Esophagus (tissue), 2 donors: ENCODE results near the gene PTPRE. TPM values are rescaled to one million over a fixed set of nuclear protein-coding genes. Genes with fewer than 3 reads are reported as not detected.

Experiments used
- H3K27ac ChIP-seq, 2 donors: one replicate each; pipeline ENCODE4 v1.5.1; 2013; ENCODE audit warnings: low read depth in 2 of 2, mild to moderate bottlenecking in 2 of 2, inconsistent platforms in 1 of 2, low read length in 1 of 2, moderate library complexity in 1 of 2
- H3K27me3 ChIP-seq, 2 donors: one replicate each; pipeline ENCODE4 v1.6.1; 2013; ENCODE audit warnings: low read length in 2 of 2, control low read depth in 1 of 2, mild to moderate bottlenecking in 1 of 2; ENCODE audit not compliant: insufficient read depth in 2 of 2, control insufficient read depth in 1 of 2
- H3K36me3 ChIP-seq, 2 donors: one replicate each; pipeline ENCODE4 v1.6.1; 2013; ENCODE audit warnings: low read length in 1 of 2; ENCODE audit not compliant: control insufficient read depth in 2 of 2, insufficient read depth in 2 of 2
- H3K4me1 ChIP-seq, 2 donors: one replicate each; pipeline ENCODE4 v1.6.1; 2013; ENCODE audit warnings: low read length in 1 of 2; ENCODE audit not compliant: control insufficient read depth in 2 of 2, insufficient read depth in 2 of 2
- H3K4me3 ChIP-seq, 2 donors: one replicate each; pipeline ENCODE4 v1.5.1; 2013; ENCODE audit warnings: low read length in 2 of 2, mild to moderate bottlenecking in 2 of 2, low read depth in 1 of 2, moderate library complexity in 1 of 2
- H3K9me3 ChIP-seq, 2 donors: one replicate each; pipeline ENCODE4 v1.6.1; 2013; ENCODE audit warnings: mild to moderate bottlenecking in 2 of 2, low read depth in 1 of 2, low read length in 1 of 2, moderate library complexity in 1 of 2; ENCODE audit not compliant: control insufficient read depth in 2 of 2, insufficient read depth in 1 of 2
- WGBS, 2 donors: extraction: QIAGEN DNeasy Blood & Tissue Kit; methylation state at CpG; one replicate each; pipeline ENCODE4 v1.1.7; 2013; 5-methylcytosine and 5-hydroxymethylcytosine counted together
- polyA plus RNA-seq, 2 donors: library from polyadenylated mRNA; stranded (reverse); fragments of 200-250 nt; gene quantifications; one replicate each; pipeline ENCODE4 v1.2.3, GENCODE V29; 2013
- donor health status: healthy with polysubstance abuse.
- donor health status: Bipolar disorder and iron deficiency.

Gene PTPRE
- polyA plus RNA-seq, 2 donors: 3.8 to 5.5 TPM

- Histone ChIP-seq H3K27me3 (no peaks in the 10 kb centered on the region), H3K27ac (no peak overlapping the region), H3K36me3 (no peaks in the 10 kb centered on the region), H3K4me1 (peaks cover 0 to 4% of the 10 kb centered on the region in 2 donors), H3K4me3 (no peak overlapping the region), H3K9me3 (no peaks in the 10 kb centered on the region)
- WGBS, 2 donors: 87 to 89% methylated on average over 6 of the region's 6 CpGs
Measured at GRCh38 chr10:127945948-127946711, 39.2 kb downstream of the PTPRE start.

DNA sequence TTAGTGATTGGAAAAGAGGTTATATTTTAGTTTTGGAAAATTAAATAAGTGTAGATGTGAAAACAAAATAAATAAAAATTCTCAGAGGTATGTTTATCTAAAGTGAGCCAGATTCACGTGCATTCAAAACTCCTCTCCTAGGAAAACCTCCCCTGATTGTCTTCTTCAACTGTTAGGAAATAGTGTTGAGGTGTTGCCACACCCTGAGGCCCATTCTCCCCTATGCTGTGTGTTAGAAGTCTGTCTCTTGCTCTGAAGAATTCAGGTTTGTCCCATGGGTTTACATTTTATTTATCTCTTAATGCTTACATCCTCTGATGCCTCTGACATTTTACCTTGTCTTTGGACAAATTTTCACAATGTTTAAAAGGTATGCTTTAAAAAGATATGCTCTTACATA is 40.3 kb downstream of the PTPRE start:
- Histone ChIP-seq H3K36me3 (no peaks in the 10 kb centered on the region), H3K9me3 (no peaks in the 10 kb centered on the region), H3K27me3 (no peaks in the 10 kb centered on the region), H3K4me1 (peaks cover 0 to 4% of the 10 kb centered on the region in 2 donors), H3K27ac (no peak overlapping the region), H3K4me3 (no peak overlapping the region)
- WGBS, 2 donors: 46 to 55% methylated on average over 1 of the region's 1 CpG

DNA sequence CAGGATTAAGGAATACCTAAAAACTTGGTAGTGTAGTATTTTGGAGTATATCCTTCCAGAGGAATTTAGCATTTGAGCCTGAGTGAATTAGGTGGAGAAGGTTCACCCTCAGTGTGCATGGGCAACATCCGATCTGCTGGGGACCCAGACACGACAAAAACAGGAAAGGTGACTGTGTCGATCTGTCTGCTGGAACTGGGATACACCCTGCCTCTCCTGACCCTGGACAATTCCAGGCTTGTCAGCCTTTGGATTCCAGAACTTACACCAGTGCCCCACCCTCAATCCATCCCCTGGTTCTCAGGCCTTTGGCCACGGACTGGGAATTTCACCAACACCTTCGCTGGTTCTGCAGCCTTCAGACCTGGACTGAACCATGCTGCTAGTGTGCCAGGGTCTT is 41.9 kb downstream of the PTPRE start:
- Histone ChIP-seq H3K36me3 (no peaks in the 10 kb centered on the region), H3K4me1 (peaks cover 0 to 4% of the 10 kb centered on the region in 2 donors), H3K4me3 (no peak overlapping the region), H3K27me3 (no peaks in the 10 kb centered on the region), H3K9me3 (no peaks in the 10 kb centered on the region), H3K27ac (no peak overlapping the region)
- 57 to 70% methylated on average over 5 of the region's 5 CpGs for WGBS, 2 donors

DNA sequence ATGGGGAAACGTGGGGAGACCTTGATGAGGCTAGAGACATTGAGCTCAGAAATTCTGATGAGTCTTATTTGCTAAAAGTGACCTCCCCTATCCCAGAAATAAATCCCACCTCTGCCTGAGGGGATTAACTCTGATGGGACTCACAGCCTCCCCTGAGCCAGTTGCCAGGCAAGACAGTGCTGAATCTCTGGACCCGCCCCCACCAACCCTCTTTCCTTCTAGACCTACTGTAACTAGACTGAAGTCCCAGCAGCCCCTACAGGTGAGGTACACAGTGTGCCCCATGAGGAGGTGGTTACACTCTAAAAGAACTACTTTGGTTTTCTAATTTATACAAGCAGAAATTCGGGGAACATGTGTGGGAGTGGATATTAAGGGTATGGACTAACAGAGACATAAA is 42.9 kb downstream of the PTPRE start:
- H3K4me1 ChIP-seq: peaks cover 0 to 4% of the 10 kb centered on the region in 2 donors
- no peaks in the 10 kb centered on the region for H3K27me3 ChIP-seq
- H3K4me3 ChIP-seq: no peak overlapping the region
- H3K36me3 ChIP-seq: no peaks in the 10 kb centered on the region
- H3K27ac ChIP-seq: no peak overlapping the region
- WGBS, 2 donors: 87 to 89% methylated on average over 3 of the region's 3 CpGs
- no peaks in the 10 kb centered on the region for H3K9me3 ChIP-seq

DNA sequence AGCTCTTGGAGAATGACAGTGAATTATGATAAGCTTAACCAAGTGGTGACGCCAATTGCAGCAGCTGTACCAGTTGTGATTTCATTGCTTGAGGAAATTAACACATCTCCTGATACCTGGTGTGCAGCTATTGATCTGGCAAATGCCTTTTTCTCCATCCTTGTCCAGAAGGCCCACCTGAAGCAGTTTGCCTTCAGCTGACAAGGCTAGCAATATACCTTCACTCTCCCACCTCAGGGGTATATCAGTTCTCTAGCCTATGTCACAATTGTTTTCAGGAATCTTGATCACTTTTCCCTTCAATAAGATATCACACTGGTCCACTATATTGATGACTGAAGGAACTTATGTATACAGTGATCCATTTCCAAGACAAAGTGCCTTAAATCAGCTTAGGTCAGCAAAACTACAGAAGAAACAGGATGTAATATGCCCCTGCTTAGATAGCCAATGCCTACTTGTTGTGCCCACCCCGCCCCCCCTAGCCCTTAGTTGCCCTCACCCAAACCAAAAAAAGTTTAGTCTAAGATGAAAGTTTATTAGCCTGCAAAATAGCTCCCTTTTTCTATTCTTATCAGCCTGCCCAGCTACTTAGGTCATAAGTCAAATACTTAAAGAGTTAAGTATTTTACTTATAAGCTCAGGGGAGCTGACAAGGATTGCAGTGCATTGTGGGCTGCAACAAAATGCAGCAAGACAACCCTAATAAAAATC is 45.1 kb downstream of the PTPRE start:
- no peaks in the 10 kb centered on the region for H3K36me3 ChIP-seq
- H3K4me3 ChIP-seq: no peak overlapping the region
- H3K4me1 ChIP-seq: no peaks in the 10 kb centered on the region
- no peak overlapping the region for H3K27ac ChIP-seq
- H3K27me3 ChIP-seq: no peaks in the 10 kb centered on the region
- no peaks in the 10 kb centered on the region for H3K9me3 ChIP-seq
- 72 to 76% methylated on average over 2 of the region's 2 CpGs for WGBS, 2 donors

GRCh38 chr10:127952575-127952869 is 45.6 kb downstream of the PTPRE start:
- Histone ChIP-seq H3K9me3 (no peaks in the 10 kb centered on the region), H3K27ac (no peak overlapping the region), H3K4me3 (no peak overlapping the region), H3K27me3 (no peaks in the 10 kb centered on the region), H3K36me3 (no peaks in the 10 kb centered on the region), H3K4me1 (no peaks in the 10 kb centered on the region)
- 68 to 94% methylated on average over 2 of the region's 2 CpGs for WGBS, 2 donors

GRCh38 chr10:127952918-127953317 is 46.0 kb downstream of the PTPRE start:
- H3K4me3 ChIP-seq: no peak overlapping the region
- H3K36me3 ChIP-seq: no peaks in the 10 kb centered on the region
- H3K27me3 ChIP-seq: no peaks in the 10 kb centered on the region
- no peaks in the 10 kb centered on the region for H3K4me1 ChIP-seq
- H3K9me3 ChIP-seq: no peaks in the 10 kb centered on the region
- 90 to 92% methylated on average over 4 of the region's 4 CpGs for WGBS, 2 donors
- H3K27ac ChIP-seq: no peak overlapping the region

GRCh38 chr10:127953876-127954275 is 47.0 kb downstream of the PTPRE start:
- no peak overlapping the region for H3K27ac ChIP-seq
- H3K4me3 ChIP-seq: no peak overlapping the region
- no peaks in the 10 kb centered on the region for H3K4me1 ChIP-seq
- H3K36me3 ChIP-seq: no peaks in the 10 kb centered on the region
- WGBS, 2 donors: 68 to 81% methylated on average over 1 of the region's 1 CpG
- H3K27me3 ChIP-seq: no peaks in the 10 kb centered on the region
- H3K9me3 ChIP-seq: no peaks in the 10 kb centered on the region

DNA sequence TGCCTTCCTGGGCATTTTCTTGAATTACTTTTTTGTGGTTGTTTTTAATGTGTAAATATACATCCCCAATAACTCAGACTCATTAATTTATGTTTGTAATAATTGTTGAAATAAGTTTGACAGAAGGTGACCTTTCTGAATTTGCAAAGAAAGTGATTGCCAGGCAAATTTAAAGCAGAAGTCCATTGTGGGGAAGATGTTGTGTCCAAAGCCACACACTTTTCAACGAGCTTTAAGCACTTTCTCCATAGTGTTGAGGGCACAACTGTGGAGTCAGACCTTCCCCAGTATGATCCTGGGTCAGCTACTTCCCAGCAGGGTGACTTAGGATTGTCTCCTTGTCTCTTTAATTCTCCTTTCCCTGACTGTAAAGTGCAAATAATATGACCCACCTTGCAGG is 52.5 kb downstream of the PTPRE start:
- Histone ChIP-seq H3K4me3 (no peak overlapping the region), H3K36me3 (no peaks in the 10 kb centered on the region), H3K4me1 (no peaks in the 10 kb centered on the region), H3K27me3 (no peaks in the 10 kb centered on the region), H3K9me3 (no peaks in the 10 kb centered on the region), H3K27ac (no peak overlapping the region)
- WGBS, 2 donors: 32 to 53% methylated on average over 1 of the region's 1 CpG

GRCh38 chr10:127961071-127961470 is 54.2 kb downstream of the PTPRE start:
- H3K4me1 ChIP-seq: no peaks in the 10 kb centered on the region
- H3K36me3 ChIP-seq: no peaks in the 10 kb centered on the region
- no peak overlapping the region for H3K4me3 ChIP-seq
- H3K27ac ChIP-seq: no peak overlapping the region
- H3K9me3 ChIP-seq: no peaks in the 10 kb centered on the region
- WGBS, 2 donors: 77 to 82% methylated on average over 9 of the region's 9 CpGs
- H3K27me3 ChIP-seq: no peaks in the 10 kb centered on the region
